Suprapubic skin (tissue), 3 donors: Measurements from ENCODE around the gene THSD7A.

Source experiments
- CTCF ChIP-seq, 2 donors: fragments of 200-600 bp in 1 of 2; fragments of 450-650 bp in 1 of 2; sonication (generic) in 1 of 2; IDR thresholded peaks; one replicate each; pipeline ENCODE4 v1.5.1; 2016 to 2019; ENCODE audit warnings: antibody characterized with exemption in 2 of 2, mild to moderate bottlenecking in 1 of 2, moderate library complexity in 1 of 2
- POLR2AphosphoS5 ChIP-seq, 3 donors: sonication (generic); formaldehyde crosslinking; IDR thresholded peaks; one replicate each; pipeline ENCODE4 v1.6.1; 2017; ENCODE audit warnings: antibody characterized with exemption in 3 of 3

GRCh38 chr7:11819271-11819670, 12.7 kb downstream of the THSD7A start:
- no peak for TF ChIP-seq CTCF (IDR thresholded peaks at IDR 0.05)
- TF ChIP-seq POLR2AphosphoS5 (IDR thresholded peaks at IDR 0.05) = no peak
